ENCODE data around the gene MAGED4. TPM values are rescaled to one million over a fixed set of nuclear protein-coding genes. Genes with fewer than 3 reads are reported as not detected.
A peak's percentile ranks its signal among the peaks of the same experiment; 100 is the strongest.
"Not testable (repeated sequence)": the region's sequence is repeated elsewhere in the genome, so short reads cannot be mapped to it uniquely, and the experiment has no call there.

MAGED4 gene, protein sequence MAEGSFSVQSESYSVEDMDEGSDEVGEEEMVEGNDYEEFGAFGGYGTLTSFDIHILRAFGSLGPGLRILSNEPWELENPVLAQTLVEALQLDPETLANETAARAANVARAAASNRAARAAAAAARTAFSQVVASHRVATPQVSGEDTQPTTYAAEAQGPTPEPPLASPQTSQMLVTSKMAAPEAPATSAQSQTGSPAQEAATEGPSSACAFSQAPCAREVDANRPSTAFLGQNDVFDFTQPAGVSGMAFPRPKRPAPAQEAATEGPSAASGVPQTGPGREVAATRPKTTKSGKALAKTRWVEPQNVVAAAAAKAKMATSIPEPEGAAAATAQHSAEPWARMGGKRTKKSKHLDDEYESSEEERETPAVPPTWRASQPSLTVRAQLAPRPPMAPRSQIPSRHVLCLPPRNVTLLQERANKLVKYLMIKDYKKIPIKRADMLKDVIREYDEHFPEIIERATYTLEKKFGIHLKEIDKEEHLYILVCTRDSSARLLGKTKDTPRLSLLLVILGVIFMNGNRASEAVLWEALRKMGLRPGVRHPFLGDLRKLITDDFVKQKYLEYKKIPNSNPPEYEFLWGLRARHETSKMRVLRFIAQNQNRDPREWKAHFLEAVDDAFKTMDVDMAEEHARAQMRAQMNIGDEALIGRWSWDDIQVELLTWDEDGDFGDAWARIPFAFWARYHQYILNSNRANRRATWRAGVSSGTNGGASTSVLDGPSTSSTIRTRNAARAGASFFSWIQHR
- 2.1 TPM for total RNA-seq
- long read RNA-seq, transcript MAGED4-204 (13 exons, 2,578 nt), result major isoform, 6 of 16 reads
- long read RNA-seq, partial matches to known transcripts, result 3 of 16 reads
- long read RNA-seq, other reads (novel, unspliced or antisense), result 6 of 16 reads

DNA sequence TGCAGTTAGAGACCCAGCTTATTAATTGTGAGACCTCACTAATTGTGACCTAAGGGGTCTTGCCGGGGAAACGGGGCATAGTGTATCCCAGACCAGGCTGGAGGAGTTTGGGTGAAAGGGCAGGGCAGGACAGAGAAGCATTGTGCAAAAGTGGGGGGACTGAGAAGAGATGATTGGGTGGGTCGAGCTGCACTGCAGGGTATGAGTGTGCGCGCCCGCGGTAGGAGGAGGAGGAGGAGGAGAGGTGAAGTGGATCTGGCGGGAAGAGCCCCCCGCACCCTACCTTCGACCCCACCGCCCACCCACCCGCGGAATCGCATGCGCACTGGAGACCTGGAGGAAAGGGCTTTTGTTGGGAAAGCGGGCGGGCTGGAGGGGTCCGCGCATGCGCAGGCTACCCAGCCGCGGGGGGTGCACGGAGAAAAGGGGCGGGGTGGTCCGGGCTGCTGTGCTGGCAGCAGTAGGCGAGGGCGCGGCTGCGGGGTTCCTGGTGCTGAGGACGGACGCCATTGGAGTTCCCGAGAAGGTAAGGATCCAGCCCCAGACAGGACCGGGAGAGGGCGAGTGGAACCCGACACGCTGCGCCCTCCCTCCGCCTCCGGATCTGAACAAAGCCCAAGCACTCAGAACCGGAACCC, at the start of gene MAGED4:
Gene MAGED4, plus strand, starts transcription at position 449 of the 638 bp plus-strand sequence. CDS start 1,035 bp downstream, outside the sequence.
- intact Hi-C loops (cut with DNase I); H3K9me3 ChIP-seq; H3K27ac ChIP-seq; H3K4me3 ChIP-seq; DNase-seq; H3K36me3 ChIP-seq; H3K27me3 ChIP-seq; H3K4me1 ChIP-seq: not testable (repeated sequence)
- peak; percentile 65 for ATAC-seq

- intact Hi-C loops (cut with DNase I), result no loop called here
- ATAC-seq (no peak), DNase-seq (no peak)
- TF ChIP-seq, protein P1, sequence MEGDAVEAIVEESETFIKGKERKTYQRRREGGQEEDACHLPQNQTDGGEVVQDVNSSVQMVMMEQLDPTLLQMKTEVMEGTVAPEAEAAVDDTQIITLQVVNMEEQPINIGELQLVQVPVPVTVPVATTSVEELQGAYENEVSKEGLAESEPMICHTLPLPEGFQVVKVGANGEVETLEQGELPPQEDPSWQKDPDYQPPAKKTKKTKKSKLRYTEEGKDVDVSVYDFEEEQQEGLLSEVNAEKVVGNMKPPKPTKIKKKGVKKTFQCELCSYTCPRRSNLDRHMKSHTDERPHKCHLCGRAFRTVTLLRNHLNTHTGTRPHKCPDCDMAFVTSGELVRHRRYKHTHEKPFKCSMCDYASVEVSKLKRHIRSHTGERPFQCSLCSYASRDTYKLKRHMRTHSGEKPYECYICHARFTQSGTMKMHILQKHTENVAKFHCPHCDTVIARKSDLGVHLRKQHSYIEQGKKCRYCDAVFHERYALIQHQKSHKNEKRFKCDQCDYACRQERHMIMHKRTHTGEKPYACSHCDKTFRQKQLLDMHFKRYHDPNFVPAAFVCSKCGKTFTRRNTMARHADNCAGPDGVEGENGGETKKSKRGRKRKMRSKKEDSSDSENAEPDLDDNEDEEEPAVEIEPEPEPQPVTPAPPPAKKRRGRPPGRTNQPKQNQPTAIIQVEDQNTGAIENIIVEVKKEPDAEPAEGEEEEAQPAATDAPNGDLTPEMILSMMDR (IDR thresholded peaks at IDR 0.05), result no peak
- no peak overlapping the region for H3K27ac ChIP-seq
- H3K9me3 ChIP-seq, result no peaks in the 10 kb centered on the region
- no peaks in the 10 kb centered on the region for H3K27me3 ChIP-seq
- H3K36me3 ChIP-seq, result no peaks in the 10 kb centered on the region
- H3K4me1 ChIP-seq, result no peaks in the 10 kb centered on the region
- no peak overlapping the region for H3K4me3 ChIP-seq
These were observed 45.7 kb upstream of the MAGED4 start for GRCh38 chrX:52138830-52139544.

DNA sequence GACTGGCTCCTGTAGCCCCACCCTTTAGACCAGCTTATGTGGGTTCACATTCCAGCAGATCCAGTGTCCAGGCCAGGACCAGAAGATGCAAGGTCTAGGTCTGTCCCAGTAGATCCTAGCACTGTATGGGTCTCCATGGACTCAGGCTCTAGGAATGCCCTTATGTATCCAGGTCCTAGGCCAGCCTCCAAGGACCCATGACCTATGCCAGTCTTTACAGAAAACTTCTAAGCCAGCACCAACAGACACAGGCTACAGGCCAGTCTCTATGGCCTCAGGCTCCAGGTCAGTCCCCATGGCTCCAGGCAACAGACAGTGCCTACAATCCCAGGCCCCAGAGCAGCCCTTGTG, 45.2 kb upstream of the MAGED4 start:
- intact Hi-C loops (cut with DNase I), result no loop called here
- Histone ChIP-seq H3K9me3 (no peaks in the 10 kb centered on the region), H3K36me3 (no peaks in the 10 kb centered on the region), H3K4me3 (no peak overlapping the region), H3K27me3 (no peaks in the 10 kb centered on the region), H3K27ac (no peak overlapping the region), H3K4me1 (no peaks in the 10 kb centered on the region)
- TF ChIP-seq, protein P1 (IDR thresholded peaks at IDR 0.05), result no peak
- DNase-seq (no peak), ATAC-seq (no peak)

GRCh38 chrX:52140020-52140419, 44.7 kb upstream of the MAGED4 start:
- Histone ChIP-seq H3K4me3 (no peak overlapping the region), H3K9me3 (no peaks in the 10 kb centered on the region), H3K27me3 (no peaks in the 10 kb centered on the region), H3K4me1 (no peaks in the 10 kb centered on the region), H3K36me3 (no peaks in the 10 kb centered on the region), H3K27ac (no peak overlapping the region)
- intact Hi-C loops (cut with DNase I), result no loop called here
- TF ChIP-seq, protein P1 (IDR thresholded peaks at IDR 0.05), result no peak
- ATAC-seq (no peak), DNase-seq (no peak)

GRCh38 chrX:52150667-52151066, 34.0 kb upstream of the MAGED4 start:
- H3K4me1 ChIP-seq; ATAC-seq; H3K36me3 ChIP-seq; DNase-seq; H3K9me3 ChIP-seq; H3K27ac ChIP-seq; H3K4me3 ChIP-seq; H3K27me3 ChIP-seq; intact Hi-C loops (cut with DNase I): not testable (repeated sequence)

- H3K9me3 ChIP-seq; H3K4me1 ChIP-seq; H3K27me3 ChIP-seq; H3K4me3 ChIP-seq; ATAC-seq; H3K36me3 ChIP-seq; H3K27ac ChIP-seq; DNase-seq; intact Hi-C loops (cut with DNase I): not testable (repeated sequence)
These were observed 24.5 kb upstream of the MAGED4 start for GRCh38 chrX:52160140-52160539.
